HG02970 (cell line): Measurements from ENCODE around the gene PNMA5.

ENCODE experiments used
- ATAC-seq: cut with Tn5 transposase; IDR thresholded peaks from one replicate; pipeline ENCODE4 v1.9.1; 2021; ENCODE audit warnings: mild to moderate bottlenecking, moderate library complexity, moderate number of reproducible peaks; ENCODE audit not compliant: unreplicated experiment, low FRiP score

PNMA5 gene

GRCh38 chrX:152959626-152960025 lies 34.3 kb downstream of the PNMA5 start:
- ATAC-seq, result no peak

DNA sequence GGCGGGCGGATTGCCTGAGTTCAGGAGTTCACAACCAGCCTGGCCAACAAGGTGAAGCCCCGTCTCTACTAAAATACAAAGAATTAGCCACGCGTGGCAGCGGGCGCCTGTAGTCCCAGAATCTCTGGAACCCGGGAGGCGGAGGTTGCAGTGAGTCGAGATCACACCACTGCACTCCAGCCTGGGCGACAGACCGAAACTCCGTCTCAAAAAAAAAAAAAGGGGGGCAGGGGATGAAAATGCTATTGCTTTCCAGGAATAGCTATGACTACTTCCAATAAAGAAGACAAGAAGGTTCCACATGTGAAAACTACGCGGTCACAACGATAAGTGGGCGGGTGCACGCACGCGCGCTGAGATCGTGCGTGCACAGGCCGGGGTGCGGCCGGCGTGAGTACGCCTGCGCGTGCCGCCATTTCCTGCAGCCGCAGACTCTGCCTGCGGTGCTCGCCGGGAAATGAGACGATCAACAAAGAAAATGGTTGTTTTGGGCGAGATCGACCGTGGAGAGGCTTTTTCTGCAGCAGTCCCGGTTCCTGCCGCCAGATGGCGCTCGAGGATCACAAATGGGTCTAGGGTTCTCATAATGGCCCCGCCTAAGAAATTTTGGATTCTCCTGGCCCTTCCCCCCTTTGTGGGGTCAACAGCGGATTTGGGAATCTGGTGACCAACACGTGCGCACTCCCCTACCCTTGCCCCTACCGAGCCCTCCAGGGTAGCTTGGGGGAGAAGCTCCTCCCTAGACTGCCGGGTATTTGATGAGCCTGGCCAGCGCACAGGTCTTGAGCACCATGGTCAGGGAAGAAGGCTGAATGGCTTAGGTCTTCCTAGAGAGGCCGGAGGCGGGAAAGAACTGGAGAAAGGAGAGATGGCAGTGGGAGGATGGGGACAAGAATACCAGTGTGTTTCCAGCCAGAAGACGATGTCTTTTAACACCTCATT lies 35.1 kb downstream of the PNMA5 start:
- peak; percentile 69 for ATAC-seq

DNA sequence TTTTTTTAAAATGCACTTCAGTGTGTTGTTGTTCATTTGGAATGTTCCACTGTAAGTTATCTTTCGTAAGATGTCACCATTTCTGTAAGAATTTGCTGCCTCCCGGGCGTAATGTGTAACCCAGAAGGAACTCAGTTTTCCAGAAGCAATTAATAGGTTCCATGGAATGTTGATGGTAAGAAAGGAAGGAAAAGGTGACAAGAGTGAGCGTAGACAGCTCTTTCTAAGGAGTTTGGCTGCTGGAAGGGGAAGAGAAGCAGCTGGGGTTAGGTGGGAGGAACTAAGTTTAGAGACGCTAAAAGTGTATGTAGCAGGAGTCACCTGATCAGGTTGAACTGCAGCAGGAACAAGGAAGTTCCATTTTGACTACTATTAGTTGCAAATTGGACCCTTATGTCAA lies 35.9 kb downstream of the PNMA5 start:
- ATAC-seq, result no peak

DNA sequence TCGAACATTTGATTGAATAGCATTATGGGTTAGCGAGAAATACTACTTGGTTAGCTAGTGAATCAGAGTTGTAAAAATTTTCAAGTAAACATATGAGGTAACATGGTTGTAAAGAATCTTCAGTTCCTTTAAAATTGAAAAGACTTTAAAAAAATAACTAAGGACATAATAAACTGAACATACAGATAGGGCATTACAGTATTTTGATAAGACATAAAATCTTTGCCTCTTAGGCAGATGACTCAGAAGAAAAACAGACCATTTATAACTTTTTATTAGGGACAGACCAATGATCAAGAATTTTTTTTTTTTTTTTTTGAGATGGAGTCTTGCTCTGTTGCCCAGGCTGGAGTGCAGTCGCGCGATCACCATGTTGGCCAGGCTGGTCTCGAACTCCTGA lies 43.1 kb downstream of the PNMA5 start:
- ATAC-seq, result no peak

GRCh38 chrX:152949114-152949513 lies 44.8 kb downstream of the PNMA5 start:
- no peak for ATAC-seq

- no peak for ATAC-seq
Measured at GRCh38 chrX:152946681-152947080, 47.2 kb downstream of the PNMA5 start.

- ATAC-seq, result no peak
Measured at GRCh38 chrX:152945021-152945979, 48.6 kb downstream of the PNMA5 start.

GRCh38 chrX:152943826-152944225 lies 50.1 kb downstream of the PNMA5 start:
- ATAC-seq, result no peak

- no peak for ATAC-seq
Measured at GRCh38 chrX:152942077-152942442, 51.9 kb downstream of the PNMA5 start.

- peak; percentile 85 for ATAC-seq
Measured at GRCh38 chrX:152941328-152942076, 52.4 kb downstream of the PNMA5 start.
